DND-41 (cell line): ENCODE data around the gene GRID1.

ENCODE experiments used
- ATAC-seq: fragments of 200-7000 bp; cut with Tn5 transposase; 3 replicates; pipeline ENCODE4 v1.9.1; 2021; ENCODE audit warnings: low read depth; ENCODE audit not compliant: insufficient read depth
- DNase-seq: peaks from one replicate; pipeline ENCODE4 v3.0.0-alpha.2; 2020
- H2AFZ ChIP-seq: 2 replicates; pipeline ENCODE4 v1.6.0; 2012; ENCODE audit warnings: low read depth, low read length
- H3K27ac ChIP-seq: 2 replicates; pipeline ENCODE4 v1.5.1; 2012; ENCODE audit warnings: low read length, inconsistent platforms
- H3K27me3 ChIP-seq: fragments of 200-600 bp; sonication (generic); 2 replicates; pipeline ENCODE4 v1.6.0; 2012; ENCODE audit warnings: low read length, mild to moderate bottlenecking, inconsistent platforms; ENCODE audit not compliant: insufficient read depth, poor library complexity
- H3K36me3 ChIP-seq: 2 replicates; pipeline ENCODE4 v1.5.1; 2012; ENCODE audit warnings: low read length, inconsistent platforms; ENCODE audit not compliant: insufficient read depth
- H3K4me1 ChIP-seq: 2 replicates; pipeline ENCODE4 v1.5.1; 2012; ENCODE audit warnings: mild to moderate bottlenecking, low read length; ENCODE audit not compliant: insufficient read depth
- H3K4me2 ChIP-seq: 2 replicates; pipeline ENCODE4 v1.6.0; 2012; ENCODE audit warnings: mild to moderate bottlenecking, moderate library complexity, low read length, inconsistent platforms; ENCODE audit not compliant: insufficient read depth
- H3K4me3 ChIP-seq, 2 experiments: fragments of 200-600 bp in 1 of 2; shearing (Covaris generic) in 1 of 2; 2 replicates each; pipeline ENCODE4 v1.5.1; 2012 to 2016; ENCODE audit warnings: inconsistent platforms in 2 of 2, low read length in 2 of 2, mild to moderate bottlenecking in 2 of 2, low read depth in 1 of 2, moderate library complexity in 1 of 2
- H3K79me2 ChIP-seq: 2 replicates; pipeline ENCODE4 v1.6.0; 2012; ENCODE audit warnings: low read length, inconsistent platforms; ENCODE audit not compliant: insufficient read depth
- H3K9ac ChIP-seq: 2 replicates; pipeline ENCODE4 v1.6.0; 2012; ENCODE audit warnings: low read depth, mild to moderate bottlenecking, inconsistent platforms, low read length, moderate library complexity
- H3K9me3 ChIP-seq: 2 replicates; pipeline ENCODE4 v1.5.1; 2012; ENCODE audit warnings: low read length, moderate library complexity, mild to moderate bottlenecking, inconsistent platforms; ENCODE audit not compliant: insufficient read depth, severe bottlenecking
- H4K20me1 ChIP-seq: 2 replicates; pipeline ENCODE4 v1.6.0; 2012; ENCODE audit warnings: low read length; ENCODE audit not compliant: insufficient read depth
- EZH2 ChIP-seq: IDR thresholded peaks from 3 replicates; pipeline ENCODE4 v1.6.1; 2012; ENCODE audit warnings: borderline replicate concordance, low read depth, mild to moderate bottlenecking, moderate library complexity, low read length, inconsistent platforms; ENCODE audit not compliant: severe bottlenecking
- TF ChIP-seq, protein P1 (sequence below): IDR thresholded peaks from 2 replicates; pipeline ENCODE4 v1.5.1; 2012; ENCODE audit warnings: borderline replicate concordance, low read length, moderate library complexity, mild to moderate bottlenecking; ENCODE audit not compliant: poor library complexity, severe bottlenecking; ENCODE audit errors: extremely low read depth

GRID1 gene

DNA sequence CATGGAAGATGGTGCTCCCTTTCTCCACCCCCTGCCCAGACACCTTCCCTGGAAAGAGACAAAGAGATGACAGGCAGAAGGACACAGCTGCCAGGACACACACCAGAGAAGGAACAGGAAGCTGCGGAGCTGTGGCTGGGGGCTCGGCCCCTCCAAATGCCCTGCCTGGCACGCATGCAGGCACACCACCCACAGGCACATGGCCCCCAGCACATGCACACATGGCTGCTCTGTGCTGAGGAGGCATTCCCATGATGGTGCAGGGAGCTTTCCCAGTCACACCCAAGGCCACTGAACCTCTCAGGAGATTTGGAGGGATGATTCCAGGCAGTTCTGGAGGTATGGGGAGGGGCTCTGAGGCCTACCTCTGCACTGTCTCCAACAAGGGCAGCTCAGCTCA is 143.3 kb downstream of the GRID1 start:
- no peak overlapping the region for H3K27ac ChIP-seq
- ATAC-seq: no peak
- H3K36me3 ChIP-seq: no peaks in the 10 kb centered on the region
- H3K9ac ChIP-seq: no peak overlapping the region
- TF ChIP-seq EZH2: no peak
- TF ChIP-seq, protein P1, sequence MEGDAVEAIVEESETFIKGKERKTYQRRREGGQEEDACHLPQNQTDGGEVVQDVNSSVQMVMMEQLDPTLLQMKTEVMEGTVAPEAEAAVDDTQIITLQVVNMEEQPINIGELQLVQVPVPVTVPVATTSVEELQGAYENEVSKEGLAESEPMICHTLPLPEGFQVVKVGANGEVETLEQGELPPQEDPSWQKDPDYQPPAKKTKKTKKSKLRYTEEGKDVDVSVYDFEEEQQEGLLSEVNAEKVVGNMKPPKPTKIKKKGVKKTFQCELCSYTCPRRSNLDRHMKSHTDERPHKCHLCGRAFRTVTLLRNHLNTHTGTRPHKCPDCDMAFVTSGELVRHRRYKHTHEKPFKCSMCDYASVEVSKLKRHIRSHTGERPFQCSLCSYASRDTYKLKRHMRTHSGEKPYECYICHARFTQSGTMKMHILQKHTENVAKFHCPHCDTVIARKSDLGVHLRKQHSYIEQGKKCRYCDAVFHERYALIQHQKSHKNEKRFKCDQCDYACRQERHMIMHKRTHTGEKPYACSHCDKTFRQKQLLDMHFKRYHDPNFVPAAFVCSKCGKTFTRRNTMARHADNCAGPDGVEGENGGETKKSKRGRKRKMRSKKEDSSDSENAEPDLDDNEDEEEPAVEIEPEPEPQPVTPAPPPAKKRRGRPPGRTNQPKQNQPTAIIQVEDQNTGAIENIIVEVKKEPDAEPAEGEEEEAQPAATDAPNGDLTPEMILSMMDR: no peak
- H3K27me3 ChIP-seq: no peaks in the 10 kb centered on the region
- no peaks in the 10 kb centered on the region for H3K79me2 ChIP-seq
- H4K20me1 ChIP-seq: no peaks in the 10 kb centered on the region
- no peaks in the 10 kb centered on the region for H3K9me3 ChIP-seq
- no peak for DNase-seq
- no peak overlapping the region for H3K4me2 ChIP-seq
- no peak overlapping the region for H2AFZ ChIP-seq
- H3K4me1 ChIP-seq: no peaks in the 10 kb centered on the region
- H3K4me3 ChIP-seq: no peak overlapping the region

DNA sequence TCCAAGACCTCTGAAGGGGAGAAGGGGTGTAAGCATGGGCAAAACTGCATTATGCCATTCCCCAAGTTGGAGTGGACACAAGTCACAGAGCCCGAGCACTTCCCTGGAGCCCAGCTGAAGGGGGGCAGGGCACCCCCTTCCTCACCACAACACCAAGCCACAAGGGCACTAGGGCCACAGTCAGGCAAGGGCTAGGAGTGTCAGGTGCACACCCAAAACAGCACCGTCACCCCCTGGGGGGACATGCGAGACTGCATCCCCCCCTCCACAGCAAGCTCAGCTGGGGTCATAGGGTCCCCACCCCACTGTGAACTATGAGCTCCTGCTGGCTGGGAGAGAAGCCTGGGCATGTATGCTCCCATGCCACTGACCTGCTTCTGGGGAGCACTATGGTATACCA is 143.9 kb downstream of the GRID1 start:
- Histone ChIP-seq H3K9me3 (no peaks in the 10 kb centered on the region), H2AFZ (no peak overlapping the region), H3K36me3 (no peaks in the 10 kb centered on the region), H3K27me3 (no peaks in the 10 kb centered on the region), H3K4me2 (no peak overlapping the region), H4K20me1 (no peaks in the 10 kb centered on the region), H3K79me2 (no peaks in the 10 kb centered on the region), H3K27ac (no peak overlapping the region), H3K4me1 (no peaks in the 10 kb centered on the region), H3K9ac (no peak overlapping the region), H3K4me3 (no peak overlapping the region)
- ATAC-seq: no peak
- TF ChIP-seq, protein P1: no peak
- no peak for TF ChIP-seq EZH2
- DNase-seq: no peak

- no peak overlapping the region for H2AFZ ChIP-seq
- H3K27ac ChIP-seq: no peak overlapping the region
- no peak for ATAC-seq
- H3K4me3 ChIP-seq: no peak overlapping the region
- no peaks in the 10 kb centered on the region for H4K20me1 ChIP-seq
- H3K9ac ChIP-seq: no peak overlapping the region
- TF ChIP-seq, protein P1: no peak
- no peak for TF ChIP-seq EZH2
- no peaks in the 10 kb centered on the region for H3K79me2 ChIP-seq
- H3K36me3 ChIP-seq: no peaks in the 10 kb centered on the region
- no peaks in the 10 kb centered on the region for H3K27me3 ChIP-seq
- no peaks in the 10 kb centered on the region for H3K9me3 ChIP-seq
- H3K4me1 ChIP-seq: no peaks in the 10 kb centered on the region
- no peak for DNase-seq
- H3K4me2 ChIP-seq: no peak overlapping the region
Observed at GRCh38 chr10:86222336-86222650, 144.3 kb downstream of the GRID1 start.

GRCh38 chr10:86221442-86222335 is 144.9 kb downstream of the GRID1 start:
- Histone ChIP-seq H2AFZ (no peak overlapping the region), H4K20me1 (no peaks in the 10 kb centered on the region), H3K4me1 (no peaks in the 10 kb centered on the region), H3K9ac (no peak overlapping the region), H3K27ac (no peak overlapping the region), H3K27me3 (no peaks in the 10 kb centered on the region), H3K79me2 (no peaks in the 10 kb centered on the region), H3K9me3 (no peaks in the 10 kb centered on the region), H3K4me2 (no peak overlapping the region), H3K4me3 (no peak overlapping the region), H3K36me3 (no peaks in the 10 kb centered on the region)
- TF ChIP-seq, protein P1: no peak
- TF ChIP-seq EZH2: no peak
- ATAC-seq (no peak), DNase-seq (no peak)
